Erythroblast (primary cell): ENCODE data around the gene DEPDC1.

Experiments used
- DNase-seq, 2 experiments: peaks; one replicate each; lab custom pipeline; 2025; lab: John Stamatoyannopoulos, UW
- GATA1 ChIP-seq: IDR thresholded peaks from 2 replicates; pipeline ENCODE4 v1.6.1; 2011; ENCODE audit warnings: low read depth, mild to moderate bottlenecking, control low read depth, low read length, moderate library complexity
- POLR2A ChIP-seq: IDR thresholded peaks from 2 replicates; pipeline ENCODE4 v1.6.1; 2011; ENCODE audit warnings: mild to moderate bottlenecking, low read length

DEPDC1 gene

GRCh38 chr1:68454534-68454933 is 42.3 kb downstream of the DEPDC1 start:
- TF ChIP-seq GATA1 (no peak), POLR2A (no peak)
- peak in 1 of 2 experiments; percentile 2 for DNase-seq

GRCh38 chr1:68453060-68453670 is 43.7 kb downstream of the DEPDC1 start:
- TF ChIP-seq GATA1 (no peak), POLR2A (no peak)
- DNase-seq: no peak

GRCh38 chr1:68449901-68450300 is 47.0 kb downstream of the DEPDC1 start, which contains the start of gene RPE65:
TSS of gene RPE65 (minus strand) at chr1:68449954. CDS start at chr1:68449905, 49 bp downstream.
- TF ChIP-seq POLR2A: no peak
- no peak for TF ChIP-seq GATA1
- no peak for DNase-seq

- no peak for TF ChIP-seq GATA1
- no peak for TF ChIP-seq POLR2A
- DNase-seq: no peak
These were observed 48.5 kb downstream of the DEPDC1 start for GRCh38 chr1:68448365-68448764.

GRCh38 chr1:68445709-68446108 is 51.2 kb downstream of the DEPDC1 start:
- TF ChIP-seq POLR2A (no peak), GATA1 (no peak)
- no peak for DNase-seq

- TF ChIP-seq GATA1 (no peak), POLR2A (no peak)
- peak; percentile 7 to 41 for DNase-seq
These were observed 53.9 kb downstream of the DEPDC1 start for GRCh38 chr1:68442822-68443556.

GRCh38 chr1:68442006-68442405 is 54.9 kb downstream of the DEPDC1 start:
- TF ChIP-seq POLR2A: no peak
- no peak for TF ChIP-seq GATA1
- no peak for DNase-seq

- TF ChIP-seq GATA1: no peak
- TF ChIP-seq POLR2A: no peak
- DNase-seq: no peak
These were observed 58.6 kb downstream of the DEPDC1 start for GRCh38 chr1:68438310-68438709.

- TF ChIP-seq POLR2A: no peak
- no peak for TF ChIP-seq GATA1
- no peak for DNase-seq
These were observed 63.5 kb downstream of the DEPDC1 start for GRCh38 chr1:68433395-68433794.

GRCh38 chr1:68431076-68431475 is 65.8 kb downstream of the DEPDC1 start:
- no peak for TF ChIP-seq POLR2A
- no peak for TF ChIP-seq GATA1
- DNase-seq: no peak

GRCh38 chr1:68429233-68429808 is 67.6 kb downstream of the DEPDC1 start:
- no peak for TF ChIP-seq GATA1
- TF ChIP-seq POLR2A: no peak
- no peak for DNase-seq

GRCh38 chr1:68426594-68426993 is 70.3 kb downstream of the DEPDC1 start:
- DNase-seq: no peak
- TF ChIP-seq POLR2A (no peak), GATA1 (no peak)
